Astrocyte (in vitro differentiated cells and primary cell): ENCODE results near the gene NDUFS7.

Source experiments
- EZH2 ChIP-seq: IDR thresholded peaks from 2 replicates; pipeline ENCODE4 v1.6.1; 2012; ENCODE audit warnings: mild to moderate bottlenecking, low read length, inconsistent platforms; ENCODE audit not compliant: insufficient read depth
- TF ChIP-seq, protein P1 (sequence below): IDR thresholded peaks from 2 replicates; pipeline ENCODE4 v1.5.1; 2011; ENCODE audit warnings: low read depth, mild to moderate bottlenecking, inconsistent platforms, low read length, moderate library complexity; ENCODE audit not compliant: insufficient read depth

DNA sequence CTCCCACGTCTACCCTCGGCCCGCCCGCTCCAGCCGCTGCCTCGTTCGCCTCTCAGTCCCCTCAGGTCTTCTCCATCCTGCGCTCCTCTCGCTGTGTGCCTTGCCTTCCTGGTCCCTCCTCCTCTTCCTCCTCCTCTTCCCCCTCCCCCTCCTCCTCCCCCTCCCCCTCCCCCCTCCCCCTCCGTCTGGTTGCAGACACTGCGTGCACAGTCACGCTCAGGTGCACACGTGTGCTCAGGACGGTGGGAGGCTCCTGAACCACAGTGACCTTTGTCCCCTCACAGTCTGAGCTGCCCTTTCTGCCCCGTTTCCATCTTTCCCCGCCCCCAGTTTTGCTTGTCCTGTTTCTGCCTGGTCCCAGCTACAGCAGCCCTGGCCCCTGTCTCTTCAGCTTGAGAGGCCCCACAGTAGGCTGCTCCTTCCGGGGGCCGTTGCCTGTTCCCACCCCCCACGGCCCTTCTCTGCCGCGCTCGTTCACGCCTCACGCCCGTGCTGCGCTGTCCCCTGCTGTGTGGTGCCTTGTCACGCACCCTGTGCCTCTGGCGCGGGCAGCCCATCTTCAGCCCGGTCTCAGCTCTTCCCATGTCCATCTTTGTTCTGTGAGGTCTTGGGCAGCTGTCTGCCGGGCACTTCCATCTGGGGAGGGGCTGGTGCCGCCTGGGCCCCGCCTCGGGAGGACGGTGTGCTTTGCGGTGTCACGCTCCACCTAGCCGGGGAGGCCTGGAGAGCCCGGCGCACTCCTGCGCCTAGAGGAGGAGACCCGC, 40.7 kb downstream of the NDUFS7 start:
- no peak for TF ChIP-seq EZH2
- TF ChIP-seq, protein P1, sequence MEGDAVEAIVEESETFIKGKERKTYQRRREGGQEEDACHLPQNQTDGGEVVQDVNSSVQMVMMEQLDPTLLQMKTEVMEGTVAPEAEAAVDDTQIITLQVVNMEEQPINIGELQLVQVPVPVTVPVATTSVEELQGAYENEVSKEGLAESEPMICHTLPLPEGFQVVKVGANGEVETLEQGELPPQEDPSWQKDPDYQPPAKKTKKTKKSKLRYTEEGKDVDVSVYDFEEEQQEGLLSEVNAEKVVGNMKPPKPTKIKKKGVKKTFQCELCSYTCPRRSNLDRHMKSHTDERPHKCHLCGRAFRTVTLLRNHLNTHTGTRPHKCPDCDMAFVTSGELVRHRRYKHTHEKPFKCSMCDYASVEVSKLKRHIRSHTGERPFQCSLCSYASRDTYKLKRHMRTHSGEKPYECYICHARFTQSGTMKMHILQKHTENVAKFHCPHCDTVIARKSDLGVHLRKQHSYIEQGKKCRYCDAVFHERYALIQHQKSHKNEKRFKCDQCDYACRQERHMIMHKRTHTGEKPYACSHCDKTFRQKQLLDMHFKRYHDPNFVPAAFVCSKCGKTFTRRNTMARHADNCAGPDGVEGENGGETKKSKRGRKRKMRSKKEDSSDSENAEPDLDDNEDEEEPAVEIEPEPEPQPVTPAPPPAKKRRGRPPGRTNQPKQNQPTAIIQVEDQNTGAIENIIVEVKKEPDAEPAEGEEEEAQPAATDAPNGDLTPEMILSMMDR = no peak
